Stimulated activated CD4-positive, alpha-beta T cell treated with anti-CD3 and anti-CD28 coated beads, Interleukin-15, amount 100 ng/mL, for 24 hours (primary cell): ENCODE measurements around the gene SLC22A4.
A peak's percentile ranks its signal among the peaks of the same experiment; 100 is the strongest.

Experiments used
- DNase-seq: peaks from one replicate; pipeline ENCODE4 v3.0.0-alpha.2; 2020

The SLC22A4 gene

DNA sequence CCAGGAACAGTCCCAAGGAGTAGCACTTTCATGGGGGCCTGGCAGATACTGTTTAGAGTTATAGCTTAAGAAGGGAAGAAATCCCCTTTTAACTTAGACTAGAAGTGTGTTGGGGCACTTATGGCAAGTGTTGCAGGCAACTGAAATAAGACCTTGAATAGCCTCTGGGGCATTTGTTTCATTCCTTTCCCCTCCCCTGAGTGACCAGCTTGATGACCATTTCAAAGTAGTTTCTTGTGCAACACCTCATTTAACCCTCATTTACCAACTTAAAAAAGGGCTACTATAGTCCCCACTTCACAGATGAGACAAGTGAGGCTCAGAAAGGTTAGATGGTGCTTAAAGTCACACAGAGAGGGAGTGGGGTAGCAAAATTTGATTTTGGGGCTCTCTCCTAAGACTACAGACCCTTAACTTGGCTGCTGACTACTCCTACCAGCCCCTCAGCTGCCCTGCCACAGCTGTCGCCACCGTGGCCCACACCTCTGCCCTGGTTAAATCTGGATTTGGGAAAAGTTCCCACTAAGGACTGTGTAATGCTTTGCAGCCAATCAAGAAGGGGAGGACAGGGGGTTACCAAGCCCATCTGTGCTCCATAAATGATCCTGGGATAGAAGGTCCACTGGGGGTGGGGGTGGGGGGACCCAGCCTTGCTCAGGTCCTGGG is 31.2 kb upstream of the SLC22A4 start:
- no peak for DNase-seq

DNA sequence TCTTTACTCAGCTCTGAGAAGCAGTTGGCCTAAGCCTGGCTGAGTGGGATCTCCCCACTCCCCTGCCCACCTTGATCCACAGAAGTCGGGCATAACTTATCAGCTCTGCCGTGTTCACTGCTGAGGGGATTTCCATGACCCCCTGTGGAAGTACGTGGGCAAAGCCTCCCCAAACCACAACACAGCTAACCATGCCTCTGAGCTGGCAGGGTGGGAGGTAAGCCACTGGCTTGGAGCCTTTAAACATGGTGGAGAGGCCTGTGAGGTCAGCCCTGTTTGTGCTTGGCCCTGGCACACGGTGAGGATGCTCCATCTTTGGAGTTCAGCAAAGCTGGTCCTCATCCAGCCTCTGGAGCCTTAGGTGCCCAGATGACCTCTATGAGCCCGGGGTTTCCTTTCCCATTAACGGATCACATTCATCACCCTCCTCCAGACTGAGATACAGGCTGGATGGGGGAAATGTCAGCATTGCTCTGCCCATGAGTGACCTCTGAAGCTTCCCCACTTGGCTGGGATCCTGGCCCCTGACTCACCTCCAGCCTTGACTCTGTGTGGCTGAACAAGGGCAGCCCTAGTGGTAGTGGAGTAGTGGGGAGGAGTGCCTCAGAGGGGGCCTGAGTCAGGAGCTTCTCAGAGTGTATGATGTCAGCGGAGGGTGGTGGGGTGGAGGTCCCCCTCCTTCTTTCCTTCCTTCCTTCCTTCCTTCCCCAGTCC is 30.5 kb upstream of the SLC22A4 start:
- DNase-seq = peak; percentile 46

DNA sequence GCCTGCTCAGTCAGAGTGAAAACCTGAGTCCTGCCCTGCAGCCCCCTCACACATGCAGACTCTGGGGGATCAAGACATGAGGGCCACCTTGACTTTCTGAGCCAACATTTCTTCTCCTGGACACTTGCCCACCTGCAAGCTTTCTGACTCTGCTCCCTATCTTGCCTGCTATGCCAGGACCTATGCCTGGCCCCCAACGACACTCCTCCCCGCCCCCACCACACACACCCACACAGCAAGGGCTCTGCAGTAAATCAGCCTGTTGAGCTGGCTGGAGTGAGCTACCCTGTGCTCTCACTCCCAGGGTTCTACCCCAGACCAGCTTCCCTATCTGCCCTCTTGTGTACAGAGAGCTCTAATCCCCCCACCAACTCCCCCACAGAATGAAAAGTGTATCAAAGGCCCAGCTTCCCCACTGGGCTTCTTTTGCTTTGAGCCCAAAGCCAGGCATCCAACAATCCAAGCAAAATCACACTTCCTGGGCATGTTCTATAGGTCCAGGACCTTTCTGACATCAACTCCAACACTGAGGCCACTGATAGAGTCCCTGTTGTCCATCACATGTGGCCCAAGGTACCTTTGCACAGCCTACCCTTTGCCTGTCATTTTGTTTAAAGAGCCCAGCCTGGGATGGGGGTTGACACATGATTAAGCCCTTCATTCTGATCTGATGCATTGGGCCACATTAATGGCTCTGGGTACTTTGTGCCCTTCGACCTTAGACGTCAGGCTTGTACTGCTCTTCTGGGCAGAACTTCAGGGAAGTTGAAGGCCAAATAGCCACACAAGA is 29.5 kb upstream of the SLC22A4 start:
- no peak for DNase-seq

DNA sequence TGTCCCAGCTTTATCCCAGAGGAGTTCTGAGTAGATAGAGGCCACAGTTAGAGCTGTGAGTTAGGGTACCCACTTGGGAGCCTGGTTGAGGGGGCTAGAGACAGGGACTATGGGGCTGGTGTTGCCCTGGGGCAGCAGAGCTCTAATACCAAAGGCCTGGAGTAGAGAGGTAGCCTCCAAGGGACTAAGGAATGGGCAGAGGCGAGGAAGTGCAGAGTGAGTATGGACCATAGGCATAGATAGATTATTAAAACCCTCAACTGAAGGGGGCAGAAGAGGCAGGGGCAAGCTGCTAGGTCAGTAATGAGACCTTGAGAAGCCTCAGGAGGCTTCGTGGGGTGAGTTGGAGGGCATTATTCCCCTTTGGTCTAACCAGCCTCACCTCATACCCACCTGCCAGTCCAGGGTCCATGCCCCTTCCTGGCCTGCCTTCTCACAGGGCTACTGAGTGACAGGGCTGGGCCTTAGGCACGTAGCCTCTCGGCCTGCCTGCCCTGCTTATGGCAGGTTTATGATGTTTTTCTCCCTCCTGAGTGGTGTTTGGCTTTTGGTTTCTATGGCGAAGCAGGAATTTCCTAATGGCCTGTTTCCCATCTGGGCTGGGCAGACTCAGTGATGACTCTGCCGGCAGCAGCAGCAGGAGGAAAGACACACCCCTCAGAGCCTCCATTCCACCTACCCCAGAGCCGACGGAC is 28.7 kb upstream of the SLC22A4 start:
- no peak for DNase-seq

DNA sequence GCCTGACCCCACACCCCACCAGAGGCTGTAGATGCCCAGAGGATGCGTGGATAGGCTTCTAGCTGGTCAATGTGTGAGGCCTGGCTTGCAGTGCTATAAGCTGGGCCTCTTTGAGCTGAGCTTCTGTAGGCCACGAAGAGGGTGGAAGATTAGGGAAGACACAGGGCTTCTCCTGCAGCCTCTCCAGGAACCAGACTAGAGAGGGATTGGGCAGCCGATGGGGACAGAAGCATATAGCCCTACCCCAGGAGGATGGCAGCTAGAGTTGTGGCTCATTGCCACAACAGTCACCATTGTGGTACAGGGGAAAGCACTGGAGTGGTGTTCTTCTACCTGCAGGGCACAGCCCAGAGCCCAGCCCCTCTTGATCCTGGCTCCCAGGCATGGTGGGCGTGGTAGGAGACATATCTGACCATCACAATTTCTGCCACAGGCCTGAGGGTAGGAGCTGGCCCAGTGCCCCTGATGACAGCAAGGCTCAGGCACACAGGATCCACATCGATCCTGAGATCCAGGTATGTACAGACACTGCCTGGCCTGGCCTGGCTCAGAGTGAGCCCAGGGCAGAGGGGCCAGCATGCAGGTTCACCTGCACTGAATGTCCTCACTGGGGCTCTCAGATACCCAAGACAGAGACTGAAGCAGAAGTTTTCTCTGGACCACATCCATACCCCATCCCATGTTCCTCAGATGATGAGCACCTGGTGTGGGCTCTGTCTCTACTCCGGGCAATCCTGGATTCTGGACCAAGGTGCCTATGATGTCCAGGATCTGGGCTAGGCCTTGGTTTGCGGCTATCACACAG is 28.0 kb upstream of the SLC22A4 start:
- no peak for DNase-seq

DNA sequence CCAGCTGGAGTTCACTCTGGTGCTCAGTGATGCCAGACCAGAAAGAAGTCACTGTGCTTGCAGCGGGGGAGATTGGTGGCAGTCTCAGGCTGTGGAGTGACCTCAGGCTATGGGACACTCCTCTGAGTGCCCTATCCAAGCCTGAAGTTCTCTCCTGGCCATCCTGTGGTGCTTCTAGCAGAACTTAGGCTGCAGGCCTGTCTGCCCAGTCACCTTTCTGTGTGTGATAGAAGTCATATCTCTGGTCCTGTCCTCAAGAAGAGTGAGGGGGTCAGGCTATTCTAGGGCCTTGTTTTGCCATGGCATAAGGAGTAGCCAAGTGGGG is 27.4 kb upstream of the SLC22A4 start:
- no peak for DNase-seq

DNA sequence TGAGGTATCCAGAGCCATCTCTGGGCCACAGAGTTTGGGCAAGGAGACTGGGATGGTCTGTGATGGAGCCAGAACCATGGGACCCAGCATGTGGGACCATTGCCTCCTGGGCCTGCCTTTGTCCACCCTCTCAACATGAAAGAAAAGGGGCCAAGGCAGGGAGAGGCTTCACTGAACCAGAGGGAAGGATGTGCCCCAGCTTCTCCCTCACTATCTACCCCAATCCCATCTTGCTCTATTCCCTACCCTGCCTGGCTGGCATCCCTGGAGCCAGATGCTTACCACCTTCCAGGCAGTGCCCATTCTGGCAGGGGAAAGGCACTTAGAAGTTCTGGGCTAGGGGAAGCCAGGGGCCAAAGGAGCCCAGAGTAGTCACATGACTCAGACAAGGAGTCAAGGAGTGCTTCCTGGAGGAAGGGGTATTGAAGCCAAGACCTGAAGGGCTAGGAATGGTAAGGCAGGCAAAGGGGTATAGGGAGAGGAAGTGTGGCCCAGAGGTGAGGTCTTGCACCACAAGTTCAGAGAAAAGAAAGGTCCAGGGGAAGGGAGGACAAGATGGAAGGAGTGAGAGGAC is 26.9 kb upstream of the SLC22A4 start:
- no peak for DNase-seq

DNA sequence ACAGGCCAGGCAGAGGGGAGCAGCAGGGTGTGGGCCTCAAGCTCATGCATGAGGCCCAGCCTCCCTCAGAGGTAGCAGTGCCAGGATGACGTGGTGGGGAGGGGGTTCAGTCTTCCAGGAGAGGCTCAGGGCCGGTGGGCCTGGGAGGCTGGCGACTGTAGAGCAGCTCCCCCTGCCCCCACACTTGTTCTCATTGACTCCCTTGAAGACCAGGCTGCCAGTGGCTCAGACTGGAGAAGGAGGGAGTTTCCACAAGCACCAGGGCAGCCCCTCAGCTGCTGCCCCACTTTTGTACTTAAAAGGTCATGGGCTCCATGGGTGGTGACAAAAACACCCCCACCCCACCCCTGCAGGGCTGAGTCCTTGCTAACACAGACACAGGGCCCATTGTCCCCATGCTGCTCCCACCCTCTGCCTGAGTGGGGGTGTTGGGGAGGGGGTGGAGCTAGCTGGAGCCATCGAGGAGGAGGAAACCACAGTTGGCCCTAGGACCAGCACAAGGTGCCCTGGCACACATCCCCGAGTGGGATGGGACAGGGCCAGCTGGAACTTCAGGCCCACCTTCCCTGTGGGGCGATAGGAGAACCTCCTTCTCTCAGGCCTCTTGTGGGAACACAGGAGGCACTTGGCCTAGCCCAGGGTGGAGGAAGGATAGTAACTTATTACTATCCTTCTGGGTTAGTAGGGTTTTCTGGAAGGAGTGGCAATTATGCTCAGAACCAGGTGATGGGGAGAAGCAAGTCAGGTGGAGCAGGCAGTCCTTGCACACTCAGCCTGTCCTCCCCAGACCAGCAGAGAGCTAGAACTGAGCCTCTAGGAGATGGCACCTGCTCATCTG is 26.0 kb upstream of the SLC22A4 start:
- no peak for DNase-seq

DNA sequence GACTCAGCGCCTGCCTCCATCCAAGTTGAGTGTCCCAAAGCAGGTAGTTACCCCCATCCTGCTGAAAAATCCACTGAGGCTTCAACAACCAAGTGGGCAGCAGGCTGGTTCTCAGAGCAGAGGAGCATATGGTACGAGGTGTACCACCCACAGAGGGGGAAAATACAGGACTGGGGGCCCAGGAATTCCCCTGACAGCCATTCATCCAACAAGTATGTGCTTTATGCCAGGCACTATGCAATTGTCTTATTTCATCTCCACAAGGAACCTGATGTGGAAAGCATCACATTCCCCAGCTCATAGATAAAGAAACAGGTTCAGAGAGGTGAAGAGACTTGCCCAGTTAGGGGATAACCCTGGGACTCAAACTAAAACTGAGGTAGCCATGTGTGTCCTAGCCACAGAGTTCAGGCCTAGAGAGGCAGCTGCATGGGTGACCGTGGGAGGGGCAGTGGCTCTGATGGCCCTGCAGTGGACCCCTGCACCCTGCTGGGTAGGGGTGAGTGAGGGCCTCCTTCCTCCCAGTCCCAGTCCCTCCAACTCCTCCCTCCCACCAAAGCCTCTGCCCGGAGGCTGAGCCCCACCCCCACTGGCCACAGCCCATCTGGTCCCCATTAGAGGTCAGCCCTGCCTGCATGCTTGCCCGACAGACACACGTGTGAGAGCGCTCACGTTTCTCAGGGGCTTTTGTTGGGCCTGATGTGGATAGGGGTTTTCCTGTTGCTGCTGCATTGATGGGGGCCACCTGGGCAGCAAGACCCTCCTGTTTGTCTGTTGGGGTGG is 25.2 kb upstream of the SLC22A4 start:
- no peak for DNase-seq

DNA sequence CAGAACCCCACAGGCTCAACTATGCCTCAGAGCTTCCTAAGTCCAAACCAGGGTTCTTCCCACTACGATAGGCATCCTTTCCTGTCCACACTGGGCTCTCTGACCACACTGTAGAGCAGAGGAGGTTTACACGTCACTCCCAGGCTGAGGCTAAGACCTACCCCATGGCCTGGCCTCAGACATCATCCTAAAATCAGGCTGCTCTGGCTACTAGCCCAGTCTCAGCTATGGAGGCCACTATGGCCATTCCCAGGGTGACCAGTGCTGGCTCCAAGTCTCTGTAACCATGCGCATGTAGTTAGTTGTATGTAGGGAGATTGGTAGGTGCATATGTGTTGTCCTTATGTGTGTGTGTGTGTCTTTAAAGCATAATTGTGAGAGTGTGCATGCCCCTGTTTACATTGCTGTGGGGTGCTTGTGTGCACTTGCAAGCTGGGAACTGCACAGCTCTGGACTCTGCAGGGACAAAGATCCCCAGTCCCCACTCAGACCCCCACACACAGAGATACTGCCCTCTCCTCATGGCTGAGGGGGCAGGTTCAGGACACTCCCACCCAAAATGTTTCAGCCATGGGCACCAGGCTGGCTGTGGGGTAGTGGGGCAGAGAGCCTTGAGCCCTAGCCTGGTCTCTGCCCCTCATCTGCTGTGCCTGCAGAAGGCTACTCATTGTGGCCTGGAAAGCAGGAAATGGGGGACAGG is 24.4 kb upstream of the SLC22A4 start:
- no peak for DNase-seq

DNA sequence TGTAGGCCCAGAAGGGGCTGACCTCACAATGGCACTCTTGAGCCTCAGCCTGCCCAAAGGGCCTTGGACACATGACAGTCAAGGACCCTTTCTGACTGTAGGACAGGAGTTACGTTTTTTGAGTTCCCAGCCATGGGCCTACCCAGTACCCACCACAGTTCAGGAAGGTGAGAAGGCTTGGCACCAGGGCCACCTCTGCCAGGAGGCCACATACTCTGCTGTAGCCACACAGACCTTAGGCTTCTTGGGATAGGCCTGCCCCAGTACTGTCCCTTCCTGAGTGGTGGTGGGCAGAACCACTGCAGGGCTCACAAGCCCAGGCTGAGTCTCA is 23.9 kb upstream of the SLC22A4 start:
- no peak for DNase-seq

DNA sequence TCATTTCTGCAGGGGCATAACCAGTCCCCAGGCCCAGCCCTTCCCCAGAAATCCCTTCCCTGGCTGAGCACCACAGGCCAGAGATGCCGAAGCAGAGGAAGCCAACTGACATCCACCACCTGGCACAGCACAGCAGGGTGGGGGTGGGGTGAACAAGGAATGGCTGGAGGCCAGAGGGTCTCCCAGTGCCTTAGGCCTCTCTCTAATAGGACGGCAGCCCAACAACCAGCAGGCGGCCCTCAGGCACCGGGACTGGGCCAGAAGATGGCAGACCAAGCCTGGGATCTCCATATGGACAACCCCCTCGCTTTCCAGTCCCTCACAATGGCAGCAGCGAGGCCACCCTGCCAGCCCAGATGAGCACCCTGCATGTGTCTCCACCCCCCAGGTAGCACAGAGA is 23.5 kb upstream of the SLC22A4 start:
- no peak for DNase-seq

DNA sequence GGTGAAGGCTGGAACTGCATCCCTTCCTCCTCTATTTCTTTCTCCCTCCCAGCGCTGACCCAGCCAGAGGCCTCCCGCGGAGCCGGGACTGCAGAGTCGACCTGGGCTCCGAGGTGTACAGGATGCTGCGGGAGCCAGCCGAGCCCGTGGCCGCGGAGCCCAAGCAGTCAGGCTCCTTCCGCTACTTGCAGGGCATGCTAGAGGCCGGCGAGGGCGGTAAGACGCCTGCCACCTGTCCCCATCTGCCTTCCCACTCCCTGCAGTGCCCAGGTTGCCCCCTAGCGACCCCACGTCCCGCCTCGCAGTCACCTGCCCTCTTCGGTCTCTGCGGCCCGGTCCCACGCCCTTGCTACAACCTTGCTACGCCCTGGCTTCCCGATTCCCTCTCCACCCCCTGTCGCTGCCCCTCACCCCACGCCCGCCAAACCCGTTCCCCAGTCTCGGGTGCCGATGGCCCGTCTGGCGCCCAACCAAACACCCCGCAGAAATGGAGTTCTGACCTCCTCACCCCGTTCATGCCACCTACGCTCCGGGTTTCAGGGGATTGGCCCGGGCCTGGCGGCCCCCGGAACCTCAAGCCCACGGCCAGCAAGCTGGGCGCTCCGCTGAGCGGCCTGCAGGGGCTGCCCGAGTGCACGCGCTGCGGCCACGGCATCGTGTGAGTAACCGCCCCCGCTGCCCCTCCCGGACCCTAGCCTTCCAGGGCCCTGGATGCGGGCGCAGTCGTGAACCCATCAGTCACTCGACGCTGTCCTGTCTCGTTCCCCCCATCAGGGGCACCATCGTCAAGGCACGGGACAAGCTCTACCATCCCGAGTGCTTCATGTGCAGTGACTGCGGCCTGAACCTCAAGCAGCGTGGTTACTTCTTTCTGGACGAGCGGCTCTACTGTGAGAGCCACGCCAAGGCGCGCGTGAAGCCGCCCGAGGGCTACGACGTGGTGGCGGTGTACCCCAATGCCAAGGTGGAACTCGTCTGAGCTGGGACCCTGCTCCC is 22.6 kb upstream of the SLC22A4 start:
- no peak for DNase-seq

DNA sequence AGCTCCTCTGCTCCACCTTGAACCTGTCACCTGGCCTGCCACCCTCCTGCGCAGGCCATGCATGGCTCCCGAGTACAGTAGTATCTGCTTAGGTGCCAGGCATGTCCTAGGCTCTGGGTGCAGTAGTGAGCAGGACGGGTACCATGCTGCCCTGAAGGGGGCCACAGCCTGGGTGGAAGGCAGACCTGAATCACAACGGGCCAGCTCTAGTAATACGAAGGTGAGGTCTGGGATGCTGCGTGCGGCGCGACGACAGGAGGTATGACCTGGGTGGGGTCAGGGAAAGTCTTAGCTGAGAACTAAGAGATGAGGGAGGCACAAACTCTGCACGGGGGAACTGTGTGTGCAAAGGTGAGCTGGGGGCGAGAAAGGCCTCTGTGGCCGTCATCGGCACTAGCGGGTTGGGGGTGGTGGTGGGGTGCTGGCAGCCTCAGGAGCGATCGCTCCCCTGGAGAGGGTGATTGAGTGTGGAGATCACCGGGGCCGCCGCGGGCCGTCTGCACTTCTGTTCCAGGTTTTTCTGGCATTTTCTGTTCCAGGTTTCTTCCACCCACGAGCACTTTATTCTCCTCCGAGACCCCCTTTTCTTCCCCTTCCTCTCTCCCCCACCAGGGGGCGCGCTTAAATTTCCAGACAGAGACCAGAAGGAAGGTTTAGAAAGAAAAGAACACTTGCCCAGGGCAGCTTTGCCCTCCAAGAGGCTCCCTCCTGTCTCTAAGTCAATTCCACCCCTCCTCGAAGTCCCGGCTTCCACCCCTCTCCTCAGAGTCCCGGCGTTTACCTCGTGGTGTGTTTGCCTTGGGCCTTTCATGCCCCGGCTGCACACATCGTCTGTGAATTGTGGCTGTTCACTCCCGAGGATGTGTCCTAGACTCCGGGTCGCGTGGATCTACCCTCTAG is 21.6 kb upstream of the SLC22A4 start:
- DNase-seq = peak; percentile 81

DNA sequence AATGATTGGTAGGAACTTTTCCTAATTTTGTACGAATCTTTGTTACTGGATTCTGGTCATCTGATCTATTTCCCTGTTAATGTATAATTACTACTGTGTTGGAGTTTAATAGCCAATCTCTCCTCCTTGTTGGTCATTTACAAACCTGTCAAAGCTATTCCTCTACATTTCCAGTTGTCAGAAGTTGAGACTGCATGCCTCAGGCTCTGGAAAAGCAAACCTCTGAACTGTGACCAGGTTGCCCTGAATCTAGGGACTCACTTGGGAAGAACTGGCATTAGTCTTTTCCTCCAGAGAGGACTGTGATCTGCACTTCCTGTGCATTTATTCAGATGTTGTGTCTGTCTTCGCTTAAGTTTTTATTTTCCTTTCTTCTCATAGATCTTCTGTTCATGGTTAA is 20.6 kb upstream of the SLC22A4 start:
- DNase-seq = no peak

DNA sequence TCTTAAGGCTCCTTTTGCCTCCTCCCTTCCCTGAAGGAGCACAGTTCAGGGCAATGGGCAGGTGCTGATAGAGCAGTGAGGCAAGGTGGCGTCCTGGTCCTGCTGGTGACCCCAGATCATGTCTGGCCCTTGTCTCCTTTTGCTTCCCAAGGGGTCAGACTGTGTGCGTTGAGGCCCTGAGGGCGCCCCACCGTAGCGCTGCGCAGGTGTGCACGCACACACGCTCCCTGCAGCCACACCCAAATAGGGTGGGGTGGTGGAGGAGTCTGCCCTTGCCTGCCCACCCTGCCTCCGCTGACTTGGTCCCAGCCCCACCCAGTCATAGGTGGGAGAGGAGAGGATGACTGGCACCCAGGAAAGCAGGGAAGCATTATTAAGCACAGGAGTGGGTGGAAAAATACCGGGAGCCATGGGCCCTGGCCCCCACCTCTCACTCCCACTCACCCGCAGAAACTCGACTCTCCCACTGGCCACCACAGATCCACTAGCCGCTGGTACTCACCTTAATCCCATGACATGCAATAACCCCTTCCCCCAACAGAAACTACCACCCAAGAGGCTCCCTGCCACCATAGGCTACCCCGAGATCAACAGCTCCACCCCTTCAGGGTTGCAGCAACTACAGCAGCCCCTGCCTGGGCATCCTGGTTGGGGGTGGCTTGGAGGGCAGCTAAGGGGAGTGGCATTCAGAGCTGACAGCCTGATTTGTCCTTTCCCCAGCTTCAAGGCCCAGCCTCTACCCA is 20.0 kb upstream of the SLC22A4 start:
- no peak for DNase-seq
